ENCODE measurements around the gene BUD13. TPM values are rescaled to one million over a fixed set of nuclear protein-coding genes. Genes with fewer than 3 reads are reported as not detected.

Gene BUD13
- total and polyA plus RNA-seq, 2 of the 13 experiments (the other 11 are each of a cell fraction or from before 2014, with no cell fraction given), result 13.3 to 25.9 TPM

- TF ChIP-seq PBX2 (CRISPR knock-in tag; IDR thresholded peaks at IDR 0.05) (no peak), E2F2 (CRISPR knock-in tag; IDR thresholded peaks at IDR 0.05; ENCODE audit: borderline replicate concordance) (0 out of 2 replicates have a peak, but pooled peaks have one; percentile 36), AKAP8 (CRISPR knock-in tag; IDR thresholded peaks at IDR 0.05) (no peak), PPARG (CRISPR knock-in tag; conservative IDR thresholded peaks at IDR 0.05) (no peak), TBL1XR1 (IDR thresholded peaks at IDR 0.05; ENCODE audit: borderline replicate concordance, low read length, partially characterized antibody) (no peak), ZNF563 (CRISPR knock-in tag; IDR thresholded peaks at IDR 0.05) (no peak), RBAK (CRISPR knock-in tag; IDR thresholded peaks at IDR 0.05) (no peak), ZSCAN25 (CRISPR knock-in tag; IDR thresholded peaks at IDR 0.05) (no peak), FOXP4 (CRISPR knock-in tag; IDR thresholded peaks at IDR 0.05) (no peak), MNT (IDR thresholded peaks at IDR 0.05) (no peak), ZNF143 (CRISPR knock-in tag; IDR thresholded peaks at IDR 0.05) (no peak), ZNF556 (CRISPR knock-in tag; IDR thresholded peaks at IDR 0.05; ENCODE audit: borderline replicate concordance) (no peak), ZNF850 (CRISPR knock-in tag; conservative IDR thresholded peaks at IDR 0.05) (no peak), NFE2L1 (CRISPR knock-in tag; IDR thresholded peaks at IDR 0.05; ENCODE audit: borderline replicate concordance) (no peak), JARID2 (CRISPR knock-in tag; IDR thresholded peaks at IDR 0.05; ENCODE audit: insufficient replicate concordance) (no peak), NR2F2 (IDR thresholded peaks at IDR 0.05; ENCODE audit: borderline replicate concordance, low read depth) (no peak), ZFP90 (CRISPR knock-in tag; IDR thresholded peaks at IDR 0.05; ENCODE audit: borderline replicate concordance) (no peak), CEBPZ (IDR thresholded peaks at IDR 0.05; ENCODE audit: low read length) (no peak)
Measured at GRCh38 chr11:116792869-116793771, 20.3 kb upstream of the BUD13 start (continued).

Data from HepG2 (cell line).